Measurements from ENCODE around the gene TMEM107. TPM values are rescaled to one million over a fixed set of nuclear protein-coding genes. Genes with fewer than 3 reads are reported as not detected.
A peak's percentile ranks its signal among the peaks of the same experiment; 100 is the strongest.

Gene TMEM107
- total and polyA plus RNA-seq, 10 of the 15 experiments (the other 5 are each of a cell fraction or from before 2014, with no cell fraction given): 7.9 to 38.7 (median 22.9) TPM

DNA sequence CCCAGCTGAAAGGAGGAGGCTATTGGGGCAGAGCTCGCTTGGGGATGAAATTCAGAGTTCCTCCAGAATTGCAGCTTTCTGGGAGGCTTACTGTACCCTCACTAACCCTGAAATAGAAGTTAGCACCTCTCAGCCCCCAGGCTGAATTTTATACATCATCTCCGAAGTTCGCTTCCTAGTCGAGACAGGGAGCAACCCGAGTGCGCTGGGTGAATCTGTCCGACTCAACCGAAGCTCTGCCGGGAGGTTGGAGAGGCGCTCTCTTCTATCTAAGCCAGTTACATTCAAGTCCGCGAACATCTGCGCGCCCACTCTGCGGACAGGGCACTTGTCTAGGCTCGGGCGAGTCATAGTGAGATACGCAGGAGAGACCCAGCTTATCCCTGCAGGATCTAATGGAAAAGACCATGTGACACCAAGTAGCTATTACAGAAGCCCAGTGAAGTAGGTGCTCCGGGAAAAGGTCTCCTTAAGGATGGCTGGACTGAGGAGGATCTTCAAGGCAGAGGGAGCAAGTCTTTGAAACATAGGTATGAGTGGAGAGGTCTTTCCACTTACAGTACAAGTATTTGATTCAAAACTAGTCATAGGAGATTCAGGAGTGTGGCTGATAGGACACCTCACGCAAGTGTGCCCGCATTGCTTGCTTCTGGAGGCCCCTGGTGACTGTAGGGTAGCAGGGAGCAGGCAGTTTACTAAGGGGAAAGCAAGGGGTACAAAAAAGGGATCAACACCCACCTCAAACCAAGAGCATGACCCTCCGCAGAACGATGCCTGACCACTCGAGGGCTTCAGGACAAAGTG, 51.6 kb downstream of the TMEM107 start:
- CTCF ChIA-PET: interaction anchor here (0.7 to 3.7 kb wide), 6 partner anchors 13 to 171 kb away, joined by 3 to 46 read pairs (median 4); partner anchors contain the start of gene SLC25A35
- no peak for ATAC-seq
- TF ChIP-seq, protein P1, sequence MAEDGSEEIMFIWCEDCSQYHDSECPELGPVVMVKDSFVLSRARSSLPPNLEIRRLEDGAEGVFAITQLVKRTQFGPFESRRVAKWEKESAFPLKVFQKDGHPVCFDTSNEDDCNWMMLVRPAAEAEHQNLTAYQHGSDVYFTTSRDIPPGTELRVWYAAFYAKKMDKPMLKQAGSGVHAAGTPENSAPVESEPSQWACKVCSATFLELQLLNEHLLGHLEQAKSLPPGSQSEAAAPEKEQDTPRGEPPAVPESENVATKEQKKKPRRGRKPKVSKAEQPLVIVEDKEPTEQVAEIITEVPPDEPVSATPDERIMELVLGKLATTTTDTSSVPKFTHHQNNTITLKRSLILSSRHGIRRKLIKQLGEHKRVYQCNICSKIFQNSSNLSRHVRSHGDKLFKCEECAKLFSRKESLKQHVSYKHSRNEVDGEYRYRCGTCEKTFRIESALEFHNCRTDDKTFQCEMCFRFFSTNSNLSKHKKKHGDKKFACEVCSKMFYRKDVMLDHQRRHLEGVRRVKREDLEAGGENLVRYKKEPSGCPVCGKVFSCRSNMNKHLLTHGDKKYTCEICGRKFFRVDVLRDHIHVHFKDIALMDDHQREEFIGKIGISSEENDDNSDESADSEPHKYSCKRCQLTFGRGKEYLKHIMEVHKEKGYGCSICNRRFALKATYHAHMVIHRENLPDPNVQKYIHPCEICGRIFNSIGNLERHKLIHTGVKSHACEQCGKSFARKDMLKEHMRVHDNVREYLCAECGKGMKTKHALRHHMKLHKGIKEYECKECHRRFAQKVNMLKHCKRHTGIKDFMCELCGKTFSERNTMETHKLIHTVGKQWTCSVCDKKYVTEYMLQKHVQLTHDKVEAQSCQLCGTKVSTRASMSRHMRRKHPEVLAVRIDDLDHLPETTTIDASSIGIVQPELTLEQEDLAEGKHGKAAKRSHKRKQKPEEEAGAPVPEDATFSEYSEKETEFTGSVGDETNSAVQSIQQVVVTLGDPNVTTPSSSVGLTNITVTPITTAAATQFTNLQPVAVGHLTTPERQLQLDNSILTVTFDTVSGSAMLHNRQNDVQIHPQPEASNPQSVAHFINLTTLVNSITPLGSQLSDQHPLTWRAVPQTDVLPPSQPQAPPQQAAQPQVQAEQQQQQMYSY (CRISPR knock-in tag; IDR thresholded peaks at IDR 0.05): no peak
- TF ChIP-seq EED (IDR thresholded peaks at IDR 0.05; ENCODE audit: low read depth): no peak
- no peak for TF ChIP-seq MEF2A (IDR thresholded peaks at IDR 0.05; ENCODE audit: insufficient read depth, low read depth, low read length)
- no peak for TF ChIP-seq IKZF1 (conservative IDR thresholded peaks at IDR 0.05)
- no peak for TF ChIP-seq ZNF207 (IDR thresholded peaks at IDR 0.05; ENCODE audit: borderline replicate concordance)
- TF ChIP-seq, protein P2, sequence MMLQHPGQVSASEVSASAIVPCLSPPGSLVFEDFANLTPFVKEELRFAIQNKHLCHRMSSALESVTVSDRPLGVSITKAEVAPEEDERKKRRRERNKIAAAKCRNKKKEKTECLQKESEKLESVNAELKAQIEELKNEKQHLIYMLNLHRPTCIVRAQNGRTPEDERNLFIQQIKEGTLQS (IDR thresholded peaks at IDR 0.05; ENCODE audit: borderline replicate concordance, extremely low read depth, low read depth, low read length): no peak
- no peak for TF ChIP-seq MYC (IDR thresholded peaks at IDR 0.05; ENCODE audit: insufficient read depth, insufficient read length, insufficient replicate concordance, low read length, severe bottlenecking)
- TF ChIP-seq NFXL1 (IDR thresholded peaks at IDR 0.05; ENCODE audit: borderline replicate concordance): no peak
- no peak for TF ChIP-seq ZNF24 (IDR thresholded peaks at IDR 0.05)
- no peak for TF ChIP-seq BHLHE40 (IDR thresholded peaks at IDR 0.05; ENCODE audit: borderline replicate concordance in 1 of 2, low read depth in 2 of 2, low read length in 1 of 2)
- TF ChIP-seq JUNB (IDR thresholded peaks at IDR 0.05): no peak
- no peak for TF ChIP-seq ZZZ3 (IDR thresholded peaks at IDR 0.05; ENCODE audit: control insufficient read depth, insufficient read length, low read depth)
- no peak for TF ChIP-seq RUNX3 (IDR thresholded peaks at IDR 0.05; ENCODE audit: low read length)
- TF ChIP-seq SREBF2 (IDR thresholded peaks at IDR 0.05; ENCODE audit: low read length): no peak
- TF ChIP-seq, protein P3, sequence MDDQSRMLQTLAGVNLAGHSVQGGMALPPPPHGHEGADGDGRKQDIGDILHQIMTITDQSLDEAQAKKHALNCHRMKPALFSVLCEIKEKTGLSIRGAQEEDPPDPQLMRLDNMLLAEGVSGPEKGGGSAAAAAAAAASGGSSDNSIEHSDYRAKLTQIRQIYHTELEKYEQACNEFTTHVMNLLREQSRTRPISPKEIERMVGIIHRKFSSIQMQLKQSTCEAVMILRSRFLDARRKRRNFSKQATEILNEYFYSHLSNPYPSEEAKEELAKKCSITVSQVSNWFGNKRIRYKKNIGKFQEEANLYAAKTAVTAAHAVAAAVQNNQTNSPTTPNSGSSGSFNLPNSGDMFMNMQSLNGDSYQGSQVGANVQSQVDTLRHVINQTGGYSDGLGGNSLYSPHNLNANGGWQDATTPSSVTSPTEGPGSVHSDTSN (IDR thresholded peaks at IDR 0.05; ENCODE audit: insufficient replicate concordance, low read depth, low read length): no peak
- no peak for TF ChIP-seq EZH2 (IDR thresholded peaks at IDR 0.05; ENCODE audit: borderline replicate concordance, control insufficient read depth, low read depth, low read length)
- TF ChIP-seq NR2F1 (conservative IDR thresholded peaks at IDR 0.05): no peak
- no peak for TF ChIP-seq RAD51 (IDR thresholded peaks at IDR 0.05)

More for the DNA sequence above, 51.6 kb downstream of the TMEM107 start:
- H3K4me1 ChIP-seq (ENCODE audit: control insufficient read depth, insufficient read depth, low read length): peaks cover 36% of the 10 kb centered on the region
- FAIRE-seq: no peak
- peaks cover 5 to 9% of the 10 kb centered on the region in 2 experiments for H3K27me3 ChIP-seq (replicated peaks in 1 of 2; ENCODE audit: control insufficient read depth in 2 of 2, insufficient read depth in 2 of 2, low read length in 1 of 2)
- H3K79me2 ChIP-seq (ENCODE audit: control insufficient read depth, insufficient read depth, low read length): no peaks in the 10 kb centered on the region
- POLR2A ChIA-PET: interaction anchor here (0.7 to 3.9 kb wide), 5 partner anchors 10 to 63 kb away, joined by 3 to 19 read pairs (median 13); partner anchors contain the start of gene PER1
- RAD21 ChIA-PET (ENCODE audit: unreplicated experiment): interaction anchor here (0.6 to 1.5 kb wide), 4 partner anchors 13 to 97 kb away, joined by 3 to 7 read pairs (median 4); no protein-coding TSS in a partner anchor
- H3K9me3 ChIP-seq (replicated peaks; ENCODE audit: control insufficient read depth, insufficient read depth, low read length): no peaks in the 10 kb centered on the region
- WGBS (ENCODE audit: insufficient coverage, insufficient replicate concordance, low lambda C conversion rate, missing lambda C conversion rate): 3% methylated on average over 24 of the region's 24 CpGs
- SMC1A ChIA-PET (ENCODE audit: uncharacterized antibody, unreplicated experiment): interaction anchor here (0.6 to 3.8 kb wide), 8 partner anchors 10 to 814 kb away, joined by 3 to 21 read pairs (median 3); partner anchors contain the start of gene TP53
- DNase-seq (ENCODE audit: low read depth, low spot score): no peak
- peak overlapping the region; percentile 99 for H3K4me3 ChIP-seq
- no TSS peak for BruUV-seq (replicated peaks)
- no peaks in the 10 kb centered on the region for H4K20me1 ChIP-seq (ENCODE audit: control insufficient read depth, insufficient read depth)
- H3K27ac ChIP-seq (ENCODE audit: control insufficient read depth, insufficient read depth): no peak overlapping the region; the same call in 1 of the 2 replicates
- intact Hi-C loops (cut with micrococcal nuclease; ENCODE audit: unreplicated experiment): loop anchor here (5.0 kb wide), 1 partner anchor 173 kb away; the partner anchor contains the start of gene SLC25A35
- no peaks in the 10 kb centered on the region for H3K36me3 ChIP-seq (ENCODE audit: control insufficient read depth in 2 of 2, insufficient read depth in 2 of 2, low read length in 1 of 2)
- H2AFZ ChIP-seq (ENCODE audit: control insufficient read depth, low read depth, low read length): peak overlapping the region; percentile 35
- H3K4me2 ChIP-seq (ENCODE audit: control insufficient read depth, insufficient read depth): peak overlapping the region; percentile 94
- in situ Hi-C loops (cut with MboI): loop anchor here (5.0 kb wide), 1 partner anchor 98 kb away; no protein-coding TSS in a partner anchor
- H3K9ac ChIP-seq (ENCODE audit: control insufficient read depth, insufficient read depth, low read length): no peak overlapping the region; the same call in 1 of the 2 replicates
